Omental fat pad (tissue), 4 donors: ENCODE results near the gene TEDC1. TPM values are rescaled to one million over a fixed set of nuclear protein-coding genes. Genes with fewer than 3 reads are reported as not detected.

Source experiments
- ATAC-seq: fragments of 150-250 bp; one replicate; pipeline ENCODE4 v1.9.1; 2016; ENCODE audit warnings: mild to moderate bottlenecking, moderate library complexity; ENCODE audit not compliant: low FRiP score
- DNase-seq: peaks from one replicate; pipeline ENCODE4 v3.0.0-alpha.2; 2019; ENCODE audit warnings: low spot score
- total RNA-seq, 4 donors: library from RNA; depleted of rRNA; stranded (reverse); fragments of >200 nt; gene quantifications; one replicate each; pipeline ENCODE4 v1.1.0, GENCODE V29; 2016
- TF ChIP-seq, protein P1 (sequence below), 3 donors: fragments of 450-650 bp; IDR thresholded peaks; one replicate each; pipeline ENCODE4 v1.5.1; 2016 to 2017; ENCODE audit warnings: antibody characterized with exemption in 3 of 3, mild to moderate bottlenecking in 3 of 3, moderate library complexity in 2 of 3

The TEDC1 gene
- total RNA-seq, 4 donors from 2014 or later, result 2.8 to 18.9 (median 7.4) TPM

DNA sequence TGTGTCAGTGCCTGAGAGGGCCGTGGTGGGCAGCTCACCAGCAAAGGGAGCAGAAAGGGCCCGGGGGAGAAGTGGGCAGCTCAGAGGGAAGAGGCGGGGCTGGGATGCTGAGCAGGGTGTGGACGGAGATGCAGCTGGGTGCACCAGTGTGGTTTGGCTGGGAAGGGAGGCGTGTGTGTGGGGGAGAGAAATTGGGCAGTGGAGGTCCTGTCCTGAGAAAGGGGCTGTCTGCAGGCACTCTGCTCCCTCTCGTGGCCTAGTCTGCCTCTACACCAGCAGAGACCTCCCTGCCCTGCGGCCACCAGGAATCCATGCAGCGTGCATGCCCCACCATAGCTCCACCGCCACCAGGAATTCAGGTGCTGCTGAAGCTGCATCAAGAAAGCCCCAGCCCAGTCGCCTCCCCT, 41.7 kb downstream of the TEDC1 start:
- TF ChIP-seq, protein P1, sequence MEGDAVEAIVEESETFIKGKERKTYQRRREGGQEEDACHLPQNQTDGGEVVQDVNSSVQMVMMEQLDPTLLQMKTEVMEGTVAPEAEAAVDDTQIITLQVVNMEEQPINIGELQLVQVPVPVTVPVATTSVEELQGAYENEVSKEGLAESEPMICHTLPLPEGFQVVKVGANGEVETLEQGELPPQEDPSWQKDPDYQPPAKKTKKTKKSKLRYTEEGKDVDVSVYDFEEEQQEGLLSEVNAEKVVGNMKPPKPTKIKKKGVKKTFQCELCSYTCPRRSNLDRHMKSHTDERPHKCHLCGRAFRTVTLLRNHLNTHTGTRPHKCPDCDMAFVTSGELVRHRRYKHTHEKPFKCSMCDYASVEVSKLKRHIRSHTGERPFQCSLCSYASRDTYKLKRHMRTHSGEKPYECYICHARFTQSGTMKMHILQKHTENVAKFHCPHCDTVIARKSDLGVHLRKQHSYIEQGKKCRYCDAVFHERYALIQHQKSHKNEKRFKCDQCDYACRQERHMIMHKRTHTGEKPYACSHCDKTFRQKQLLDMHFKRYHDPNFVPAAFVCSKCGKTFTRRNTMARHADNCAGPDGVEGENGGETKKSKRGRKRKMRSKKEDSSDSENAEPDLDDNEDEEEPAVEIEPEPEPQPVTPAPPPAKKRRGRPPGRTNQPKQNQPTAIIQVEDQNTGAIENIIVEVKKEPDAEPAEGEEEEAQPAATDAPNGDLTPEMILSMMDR (IDR thresholded peaks at IDR 0.05), result no peak
- ATAC-seq (no peak), DNase-seq (no peak)

DNA sequence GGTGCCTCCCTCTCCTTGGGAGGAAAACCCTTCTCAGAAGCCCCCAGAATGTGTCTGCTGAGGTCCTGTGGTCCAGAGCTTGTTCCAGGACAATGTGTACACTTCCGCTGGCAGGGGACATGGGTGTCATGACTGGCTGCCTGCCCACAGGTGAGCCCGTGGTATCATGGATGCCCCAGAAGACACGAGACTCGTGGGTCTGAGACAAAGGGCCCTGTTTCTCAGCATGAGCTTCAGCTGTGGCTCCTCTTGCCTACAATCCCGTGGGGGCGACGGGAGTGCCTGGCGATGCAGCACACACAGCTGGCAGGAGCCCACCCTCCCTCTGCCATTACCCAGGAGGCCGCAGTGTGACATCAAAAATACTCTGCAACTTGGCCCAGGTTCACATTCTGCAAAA, 42.3 kb downstream of the TEDC1 start:
- TF ChIP-seq, protein P1 (IDR thresholded peaks at IDR 0.05), result no peak
- DNase-seq, result no peak
- no peak for ATAC-seq

DNA sequence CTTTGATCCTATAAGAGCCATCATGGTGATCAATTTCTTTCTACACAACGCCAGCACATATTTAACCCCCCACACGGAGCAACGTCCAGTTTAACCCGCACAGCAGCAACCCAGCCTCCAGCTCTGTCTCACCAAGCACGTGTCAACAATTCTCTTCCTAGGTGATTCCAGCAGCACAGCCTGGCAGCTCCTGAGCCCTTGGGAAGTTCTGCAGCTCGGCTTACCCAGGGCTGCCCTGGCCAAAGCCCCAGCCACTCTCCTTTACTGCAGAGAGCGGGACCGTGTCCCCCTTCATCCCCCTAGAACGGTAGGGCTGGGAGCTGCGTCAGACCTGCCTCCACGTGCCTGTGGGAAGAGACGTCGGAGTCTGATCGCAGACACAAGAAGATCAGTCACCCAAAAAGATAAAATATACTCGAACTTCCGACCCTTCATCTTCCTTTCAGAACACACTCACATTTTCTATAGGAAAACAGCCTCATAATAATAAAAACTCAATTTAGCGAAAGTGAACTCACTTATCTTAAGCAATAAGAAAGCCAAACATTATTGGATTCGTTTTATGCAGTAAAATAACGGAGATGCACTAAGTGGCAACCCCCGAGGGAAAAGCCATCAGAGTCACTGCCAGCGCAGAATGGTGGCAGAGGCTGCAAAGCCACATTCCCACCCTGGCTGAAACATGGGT, 42.9 kb downstream of the TEDC1 start:
- ATAC-seq (no peak), DNase-seq (no peak)
- TF ChIP-seq, protein P1 (IDR thresholded peaks at IDR 0.05), result no peak

DNA sequence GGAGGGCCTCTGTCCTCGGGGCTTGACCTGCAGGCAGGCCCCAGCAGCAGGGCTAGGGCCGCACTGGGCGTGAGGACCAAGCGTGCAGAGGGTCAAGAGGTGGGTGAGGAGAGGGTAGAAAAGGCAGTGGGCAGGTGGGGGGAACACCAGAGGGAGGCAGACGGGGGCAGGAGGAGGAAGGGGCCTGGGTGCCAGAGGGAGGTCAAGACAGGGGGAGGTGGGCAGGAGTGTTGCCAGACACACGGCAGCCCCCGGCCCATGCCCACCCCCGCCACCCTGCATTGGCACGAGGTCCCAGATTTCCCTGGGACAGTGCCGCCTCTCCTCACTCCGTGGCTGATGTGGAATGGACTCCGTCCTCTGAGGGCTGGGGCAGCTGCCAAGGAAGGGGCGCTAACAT, 43.5 kb downstream of the TEDC1 start:
- no peak for ATAC-seq
- DNase-seq, result no peak
- TF ChIP-seq, protein P1 (IDR thresholded peaks at IDR 0.05), result no peak

DNA sequence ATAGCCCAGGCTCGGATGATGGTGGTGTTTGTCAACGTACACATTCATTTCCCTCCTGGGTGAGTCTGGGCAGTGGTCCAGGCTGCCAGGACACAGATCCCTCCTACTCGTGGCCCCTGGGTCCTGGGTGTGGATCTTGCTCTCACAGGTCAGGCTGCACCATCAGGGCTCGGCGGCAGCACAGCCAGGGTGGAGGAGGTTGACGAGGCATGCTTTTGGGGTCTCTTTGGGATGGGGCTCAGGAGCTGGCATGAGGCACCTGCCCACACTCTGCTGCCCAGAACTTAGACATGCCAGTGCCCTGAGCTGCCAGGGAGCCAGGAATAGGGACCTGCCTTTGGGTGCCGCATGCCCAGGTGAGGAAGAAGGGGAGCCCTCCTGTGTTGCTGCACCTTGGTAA, 45.0 kb downstream of the TEDC1 start:
- ATAC-seq, result no peak
- no peak for DNase-seq

DNA sequence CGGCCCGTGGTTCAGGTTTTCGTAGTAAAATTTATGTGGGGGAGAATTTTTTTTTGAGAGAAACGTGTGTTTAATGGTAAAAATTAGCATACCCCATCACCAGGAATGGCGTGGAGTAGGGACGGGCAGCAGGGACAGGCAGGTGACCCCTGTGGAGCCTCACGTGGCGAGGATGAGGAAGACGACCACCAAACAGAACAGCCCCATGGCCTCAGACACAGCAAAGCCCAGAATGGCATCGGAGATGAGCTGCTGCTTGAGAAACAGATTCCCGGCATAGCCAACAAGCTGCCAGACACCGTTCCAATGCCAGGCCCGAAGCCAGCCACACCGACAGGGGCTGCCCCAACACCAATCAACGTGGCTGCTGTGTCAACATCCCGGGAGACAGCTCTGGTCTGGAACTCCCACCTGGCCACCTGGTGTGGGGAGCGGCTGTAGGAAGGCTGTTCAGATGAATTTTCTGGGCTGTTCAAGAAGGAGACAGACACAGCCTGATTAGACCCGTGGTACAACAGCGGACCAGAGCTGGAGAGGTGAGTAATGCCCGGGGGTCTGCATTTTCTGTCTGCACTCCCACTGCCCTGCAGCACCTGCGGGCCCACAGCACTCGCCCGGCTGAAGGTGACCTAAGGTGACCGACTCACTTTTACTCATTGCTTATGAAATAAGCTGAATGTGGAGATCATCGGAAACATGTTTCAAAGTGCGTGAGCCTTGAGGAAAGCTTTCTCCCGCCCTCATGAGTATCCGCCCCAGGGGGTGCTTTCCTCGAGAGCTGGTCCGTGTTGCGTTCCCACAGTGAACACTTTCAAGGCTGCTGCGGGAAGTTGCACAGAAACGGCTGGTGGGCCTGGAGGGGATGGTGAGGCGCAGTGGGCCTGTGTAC, 45.9 kb downstream of the TEDC1 start:
- ATAC-seq, result no peak
- TF ChIP-seq, protein P1 (IDR thresholded peaks at IDR 0.05), result no peak
- DNase-seq, result no peak

More for the DNA sequence above, 45.0 kb downstream of the TEDC1 start:
- TF ChIP-seq, protein P1 (IDR thresholded peaks at IDR 0.05), result no peak
